Astrocyte (in vitro differentiated cells and primary cell): ENCODE data around the gene NCK2.

Experiments
- CTCF ChIP-seq: IDR thresholded peaks from 2 replicates; pipeline ENCODE4 v1.5.1; 2011; ENCODE audit warnings: low read depth, mild to moderate bottlenecking, inconsistent platforms, low read length, moderate library complexity; ENCODE audit not compliant: insufficient read depth
- EZH2 ChIP-seq: IDR thresholded peaks from 2 replicates; pipeline ENCODE4 v1.6.1; 2012; ENCODE audit warnings: mild to moderate bottlenecking, low read length, inconsistent platforms; ENCODE audit not compliant: insufficient read depth

GRCh38 chr2:105732101-105732500 lies 12.6 kb upstream of the NCK2 start:
- TF ChIP-seq CTCF (no peak), EZH2 (no peak)
